A549 (cell line): ENCODE measurements around the gene PLEKHA1.

Source experiments
- CTCF ChIP-seq: fragments of >200 bp; sonication (Bioruptor Twin); formaldehyde crosslinking; IDR thresholded peaks from 3 replicates; pipeline ENCODE4 v1.5.1; 2016
- ESRRA ChIP-seq: fragments of 150-350 bp; IDR thresholded peaks from 2 replicates; pipeline ENCODE4 v1.6.1; 2014; ENCODE audit warnings: mild to moderate bottlenecking, low read length, borderline replicate concordance
- HES2 ChIP-seq: fragments of >200 bp; sonication (Bioruptor Twin); formaldehyde crosslinking; IDR thresholded peaks from 2 replicates; pipeline ENCODE4 v1.6.1; 2016
- JUNB ChIP-seq: fragments of >200 bp; sonication (Bioruptor Twin); formaldehyde crosslinking; IDR thresholded peaks from 2 replicates; pipeline ENCODE4 v1.6.1; 2016
- MAX ChIP-seq: IDR thresholded peaks from 2 replicates; pipeline ENCODE4 v1.6.1; 2012
- NPAS2 ChIP-seq: fragments of 250-450 bp; sonication (Bioruptor Pico); IDR thresholded peaks from 2 replicates; pipeline ENCODE4 v1.8.0; 2022; ENCODE audit warnings: mild to moderate bottlenecking, moderate library complexity, borderline replicate concordance
- POLR2A ChIP-seq: IDR thresholded peaks from 2 replicates; pipeline ENCODE4 v1.6.1; 2012; ENCODE audit warnings: mild to moderate bottlenecking, low read length
- RAD21 ChIP-seq, 2 experiments: fragments of >200 bp in 1 of 2; sonication (Bioruptor Twin) in 1 of 2; formaldehyde crosslinking in 1 of 2; IDR thresholded peaks in 1 of 2; conservative IDR thresholded peaks in 1 of 2; 2 replicates in 1 of 2; 3 replicates in 1 of 2; pipeline ENCODE4 v1.6.1; 2012 to 2018; ENCODE audit warnings: inconsistent platforms in 1 of 2
- REST ChIP-seq: fragments of 200-600 bp; sonication (generic); IDR thresholded peaks from 2 replicates; pipeline ENCODE4 v1.6.1; 2016; ENCODE audit warnings: antibody characterized with exemption, mild to moderate bottlenecking, moderate library complexity
- USF2 ChIP-seq: fragments of 450-650 bp; IDR thresholded peaks from 2 replicates; pipeline ENCODE4 v1.6.1; 2014; ENCODE audit warnings: antibody characterized with exemption

GRCh38 chr10:122466951-122467381 is 92.5 kb downstream of the PLEKHA1 start:
- TF ChIP-seq REST (no peak), RAD21 (conservative IDR thresholded peaks at IDR 0.05 in 1 of 2, IDR thresholded peaks at IDR 0.05 in 1 of 2) (no peak), JUNB (no peak), CTCF (no peak), POLR2A (no peak), MAX (no peak), USF2 (no peak), ESRRA (no peak), HES2 (no peak), NPAS2 (CRISPR knock-in tag) (no peak)
